ENCODE measurements around the gene GAREM1.

Gene GAREM1

GRCh38 chr18:32460171-32460731 lies 10.4 kb downstream of the GAREM1 start:
- no peak overlapping the region for H3K9ac ChIP-seq (ENCODE audit: low read depth in 1 of 2, low read length in 2 of 2)
- no peak overlapping the region for H3K4me3 ChIP-seq (ENCODE audit: low read depth in 1 of 2, low read length in 2 of 2)
- peak overlapping the region; percentile 30 for H3K27ac ChIP-seq (ENCODE audit: low read depth, low read length)
- H3K36me3 ChIP-seq (ENCODE audit: control insufficient read depth in 1 of 2, insufficient read depth in 2 of 2, low read length in 2 of 2): no peaks in the 10 kb centered on the region
- no peaks in the 10 kb centered on the region for H3K9me3 ChIP-seq (ENCODE audit: control insufficient read depth in 1 of 2, low read length in 2 of 2)
- H3K4me1 ChIP-seq (ENCODE audit: control insufficient read depth in 1 of 2, insufficient read depth in 2 of 2, low read length in 2 of 2): peaks cover 0 to 7% of the 10 kb centered on the region in 2 donors
- H3K27me3 ChIP-seq (ENCODE audit: control insufficient read depth in 1 of 2, insufficient read depth in 2 of 2, low read length in 2 of 2): no peaks in the 10 kb centered on the region

- H3K4me1 ChIP-seq (ENCODE audit: control insufficient read depth in 1 of 2, insufficient read depth in 2 of 2, low read length in 2 of 2): peaks cover 0 to 7% of the 10 kb centered on the region in 2 donors
- no peaks in the 10 kb centered on the region for H3K27me3 ChIP-seq (ENCODE audit: control insufficient read depth in 1 of 2, insufficient read depth in 2 of 2, low read length in 2 of 2)
- no peak overlapping the region for H3K4me3 ChIP-seq (ENCODE audit: low read depth in 1 of 2, low read length in 2 of 2)
- no peaks in the 10 kb centered on the region for H3K9me3 ChIP-seq (ENCODE audit: control insufficient read depth in 1 of 2, low read length in 2 of 2)
- H3K36me3 ChIP-seq (ENCODE audit: control insufficient read depth in 1 of 2, insufficient read depth in 2 of 2, low read length in 2 of 2): no peaks in the 10 kb centered on the region
- H3K9ac ChIP-seq (ENCODE audit: low read depth in 1 of 2, low read length in 2 of 2): no peak overlapping the region
- H3K27ac ChIP-seq (ENCODE audit: low read depth, low read length): no peak overlapping the region
Observed at GRCh38 chr18:32459361-32460101, 11.2 kb downstream of the GAREM1 start.

- H3K9ac ChIP-seq (ENCODE audit: low read depth in 1 of 2, low read length in 2 of 2): no peak overlapping the region
- H3K36me3 ChIP-seq (ENCODE audit: control insufficient read depth in 1 of 2, insufficient read depth in 2 of 2, low read length in 2 of 2): no peaks in the 10 kb centered on the region
- H3K4me3 ChIP-seq (ENCODE audit: low read depth in 1 of 2, low read length in 2 of 2): no peak overlapping the region
- H3K27me3 ChIP-seq (ENCODE audit: control insufficient read depth in 1 of 2, insufficient read depth in 2 of 2, low read length in 2 of 2): no peaks in the 10 kb centered on the region
- peaks cover 0 to 7% of the 10 kb centered on the region in 2 donors for H3K4me1 ChIP-seq (ENCODE audit: control insufficient read depth in 1 of 2, insufficient read depth in 2 of 2, low read length in 2 of 2)
- no peaks in the 10 kb centered on the region for H3K9me3 ChIP-seq (ENCODE audit: control insufficient read depth in 1 of 2, low read length in 2 of 2)
- no peak overlapping the region for H3K27ac ChIP-seq (ENCODE audit: low read depth, low read length)
Observed at GRCh38 chr18:32455361-32455760, 15.3 kb downstream of the GAREM1 start.

DNA sequence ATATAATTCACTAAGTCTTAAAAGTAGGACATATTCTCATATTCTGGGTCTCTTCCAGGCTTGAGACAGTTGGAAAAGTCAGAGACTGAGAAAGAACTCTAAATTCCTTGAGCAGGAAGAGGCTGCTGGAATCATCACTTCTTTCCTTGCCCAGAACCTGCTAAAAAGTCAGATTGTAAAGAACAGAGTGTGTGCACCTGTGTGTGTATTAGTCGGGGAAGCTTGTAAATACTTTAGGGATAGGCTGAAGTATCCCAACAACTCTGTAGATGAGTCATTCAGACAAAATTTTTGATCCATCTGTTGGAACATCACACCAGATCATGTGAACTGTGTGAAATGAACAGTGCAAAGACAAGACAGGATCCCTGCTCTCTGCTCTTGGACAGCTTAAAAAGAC lies 16.1 kb downstream of the GAREM1 start:
- H3K9me3 ChIP-seq (ENCODE audit: control insufficient read depth in 1 of 2, low read length in 2 of 2): no peaks in the 10 kb centered on the region
- no peak overlapping the region for H3K9ac ChIP-seq (ENCODE audit: low read depth in 1 of 2, low read length in 2 of 2)
- H3K27ac ChIP-seq (ENCODE audit: low read depth, low read length): no peak overlapping the region
- no peak overlapping the region for H3K4me3 ChIP-seq (ENCODE audit: low read depth in 1 of 2, low read length in 2 of 2)
- peaks cover 0 to 8% of the 10 kb centered on the region in 2 donors for H3K4me1 ChIP-seq (ENCODE audit: control insufficient read depth in 1 of 2, insufficient read depth in 2 of 2, low read length in 2 of 2)
- no peaks in the 10 kb centered on the region for H3K36me3 ChIP-seq (ENCODE audit: control insufficient read depth in 1 of 2, insufficient read depth in 2 of 2, low read length in 2 of 2)
- H3K27me3 ChIP-seq (ENCODE audit: control insufficient read depth in 1 of 2, insufficient read depth in 2 of 2, low read length in 2 of 2): no peaks in the 10 kb centered on the region

GRCh38 chr18:32450874-32451273 lies 19.8 kb downstream of the GAREM1 start:
- Histone ChIP-seq H3K9ac (ENCODE audit: low read depth in 1 of 2, low read length in 2 of 2) (no peak overlapping the region), H3K27ac (ENCODE audit: low read depth, low read length) (no peak overlapping the region), H3K27me3 (ENCODE audit: control insufficient read depth in 1 of 2, insufficient read depth in 2 of 2, low read length in 2 of 2) (no peaks in the 10 kb centered on the region), H3K9me3 (ENCODE audit: control insufficient read depth in 1 of 2, low read length in 2 of 2) (no peaks in the 10 kb centered on the region), H3K4me3 (ENCODE audit: low read depth in 1 of 2, low read length in 2 of 2) (no peak overlapping the region), H3K4me1 (ENCODE audit: control insufficient read depth in 1 of 2, insufficient read depth in 2 of 2, low read length in 2 of 2) (peaks cover 0 to 8% of the 10 kb centered on the region in 2 donors), H3K36me3 (ENCODE audit: control insufficient read depth in 1 of 2, insufficient read depth in 2 of 2, low read length in 2 of 2) (no peaks in the 10 kb centered on the region)

DNA sequence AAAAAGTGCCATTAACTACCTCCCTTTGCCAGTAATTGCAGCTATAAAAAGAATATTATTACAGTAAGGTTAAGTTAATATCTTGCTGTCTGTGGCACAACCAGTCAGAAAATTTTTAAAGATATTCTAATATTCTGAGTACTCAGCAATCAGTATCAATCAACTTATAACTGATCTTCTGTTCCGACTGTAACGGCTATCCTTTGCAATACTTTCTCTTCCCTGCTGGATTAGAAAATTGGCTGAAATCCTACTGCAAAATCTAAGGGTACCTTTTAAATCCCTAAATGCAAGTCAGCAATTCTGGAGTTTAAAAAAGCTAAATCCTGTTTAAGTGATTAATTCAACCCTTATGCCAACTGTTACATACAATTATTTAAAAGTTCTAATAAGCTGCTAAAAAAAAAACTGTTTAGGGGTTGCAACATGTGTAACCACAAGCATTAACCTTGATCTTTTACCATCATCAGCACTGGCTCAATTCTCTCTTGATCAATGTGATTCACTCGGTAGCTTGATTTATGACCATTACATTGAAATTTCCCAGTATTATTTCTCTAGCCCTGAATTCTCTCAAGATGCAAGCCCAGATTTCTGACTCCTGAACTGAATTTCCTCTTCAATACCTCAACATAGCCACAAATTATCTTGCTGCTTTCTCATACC lies 20.5 kb downstream of the GAREM1 start:
- Histone ChIP-seq H3K4me1 (ENCODE audit: control insufficient read depth in 1 of 2, insufficient read depth in 2 of 2, low read length in 2 of 2) (peaks cover 0 to 8% of the 10 kb centered on the region in 2 donors), H3K4me3 (ENCODE audit: low read depth in 1 of 2, low read length in 2 of 2) (no peak overlapping the region), H3K9ac (ENCODE audit: low read depth in 1 of 2, low read length in 2 of 2) (no peak overlapping the region), H3K9me3 (ENCODE audit: control insufficient read depth in 1 of 2, low read length in 2 of 2) (no peaks in the 10 kb centered on the region), H3K36me3 (ENCODE audit: control insufficient read depth in 1 of 2, insufficient read depth in 2 of 2, low read length in 2 of 2) (no peaks in the 10 kb centered on the region), H3K27me3 (ENCODE audit: control insufficient read depth in 1 of 2, insufficient read depth in 2 of 2, low read length in 2 of 2) (no peaks in the 10 kb centered on the region), H3K27ac (ENCODE audit: low read depth, low read length) (no peak overlapping the region)

DNA sequence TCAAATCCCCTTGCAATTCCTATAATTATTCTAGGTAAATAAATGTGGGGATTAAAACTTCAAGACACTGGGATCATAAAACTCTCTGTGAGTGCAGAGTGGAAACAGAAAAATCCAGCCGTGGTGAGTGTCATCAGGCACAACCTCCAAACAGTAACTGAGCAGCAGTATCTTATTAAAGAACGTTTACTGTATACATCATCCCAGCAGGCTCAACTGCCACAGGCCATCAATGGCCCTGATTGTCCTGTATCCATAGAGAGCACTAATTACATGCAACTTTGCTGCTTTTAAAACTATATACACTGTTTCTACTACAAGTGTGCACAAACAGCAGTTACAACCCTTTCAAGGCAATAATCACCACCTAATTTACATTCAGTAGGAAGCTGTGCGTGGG lies 23.9 kb downstream of the GAREM1 start:
- peaks cover 0 to 8% of the 10 kb centered on the region in 2 donors for H3K4me1 ChIP-seq (ENCODE audit: control insufficient read depth in 1 of 2, insufficient read depth in 2 of 2, low read length in 2 of 2)
- H3K9me3 ChIP-seq (ENCODE audit: control insufficient read depth in 1 of 2, low read length in 2 of 2): no peaks in the 10 kb centered on the region
- H3K9ac ChIP-seq (ENCODE audit: low read depth in 1 of 2, low read length in 2 of 2): no peak overlapping the region
- no peaks in the 10 kb centered on the region for H3K36me3 ChIP-seq (ENCODE audit: control insufficient read depth in 1 of 2, insufficient read depth in 2 of 2, low read length in 2 of 2)
- H3K27ac ChIP-seq (ENCODE audit: low read depth, low read length): no peak overlapping the region
- H3K27me3 ChIP-seq (ENCODE audit: control insufficient read depth in 1 of 2, insufficient read depth in 2 of 2, low read length in 2 of 2): no peaks in the 10 kb centered on the region
- no peak overlapping the region for H3K4me3 ChIP-seq (ENCODE audit: low read depth in 1 of 2, low read length in 2 of 2)

- H3K9me3 ChIP-seq (ENCODE audit: control insufficient read depth in 1 of 2, low read length in 2 of 2): no peaks in the 10 kb centered on the region
- no peak overlapping the region for H3K9ac ChIP-seq (ENCODE audit: low read depth in 1 of 2, low read length in 2 of 2)
- no peak overlapping the region for H3K4me3 ChIP-seq (ENCODE audit: low read depth in 1 of 2, low read length in 2 of 2)
- H3K4me1 ChIP-seq (ENCODE audit: control insufficient read depth in 1 of 2, insufficient read depth in 2 of 2, low read length in 2 of 2): peaks cover 0 to 8% of the 10 kb centered on the region in 2 donors
- H3K36me3 ChIP-seq (ENCODE audit: control insufficient read depth in 1 of 2, insufficient read depth in 2 of 2, low read length in 2 of 2): no peaks in the 10 kb centered on the region
- no peaks in the 10 kb centered on the region for H3K27me3 ChIP-seq (ENCODE audit: control insufficient read depth in 1 of 2, insufficient read depth in 2 of 2, low read length in 2 of 2)
- no peak overlapping the region for H3K27ac ChIP-seq (ENCODE audit: low read depth, low read length)
Observed at GRCh38 chr18:32445846-32446245, 24.8 kb downstream of the GAREM1 start.

GRCh38 chr18:32443706-32444215 lies 26.9 kb downstream of the GAREM1 start:
- Histone ChIP-seq H3K9me3 (ENCODE audit: control insufficient read depth in 1 of 2, low read length in 2 of 2) (no peaks in the 10 kb centered on the region), H3K36me3 (ENCODE audit: control insufficient read depth in 1 of 2, insufficient read depth in 2 of 2, low read length in 2 of 2) (no peaks in the 10 kb centered on the region), H3K4me1 (ENCODE audit: control insufficient read depth in 1 of 2, insufficient read depth in 2 of 2, low read length in 2 of 2) (peaks cover 0 to 4% of the 10 kb centered on the region in 2 donors), H3K4me3 (ENCODE audit: low read depth in 1 of 2, low read length in 2 of 2) (no peak overlapping the region), H3K9ac (ENCODE audit: low read depth in 1 of 2, low read length in 2 of 2) (no peak overlapping the region), H3K27me3 (ENCODE audit: control insufficient read depth in 1 of 2, insufficient read depth in 2 of 2, low read length in 2 of 2) (no peaks in the 10 kb centered on the region), H3K27ac (ENCODE audit: low read depth, low read length) (no peak overlapping the region)

DNA sequence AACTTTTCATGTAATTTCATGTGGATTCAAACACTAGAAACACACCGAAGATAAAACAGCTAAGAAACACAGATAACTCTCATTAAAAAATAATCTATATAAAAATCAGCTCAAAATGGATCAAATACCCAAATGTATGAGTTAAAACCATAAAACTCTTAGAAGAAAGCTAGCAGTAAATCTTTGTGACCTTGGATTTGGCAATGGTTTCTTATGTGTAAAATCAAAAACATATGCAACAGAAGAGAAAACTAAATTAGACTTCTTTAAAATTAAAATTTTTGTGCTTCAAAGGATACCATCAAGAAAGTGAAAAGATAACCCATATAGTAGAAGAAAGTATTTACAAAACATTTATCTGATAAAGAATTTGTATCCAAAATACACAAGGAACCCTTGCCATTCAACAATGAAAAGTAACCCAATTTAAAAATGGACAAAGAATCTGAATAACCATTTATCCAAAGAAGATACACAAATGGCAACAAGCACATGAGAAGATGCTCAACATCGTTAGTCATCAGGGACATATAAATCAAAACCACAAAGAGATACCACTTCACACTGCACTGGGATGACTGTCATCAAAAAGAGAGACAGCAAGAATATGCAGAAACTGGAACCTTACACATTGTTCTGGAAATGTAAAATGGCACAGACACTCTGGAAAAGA lies 27.5 kb downstream of the GAREM1 start:
- Histone ChIP-seq H3K4me3 (ENCODE audit: low read depth in 1 of 2, low read length in 2 of 2) (no peak overlapping the region), H3K4me1 (ENCODE audit: control insufficient read depth in 1 of 2, insufficient read depth in 2 of 2, low read length in 2 of 2) (peaks cover 2 to 5% of the 10 kb centered on the region in 2 donors), H3K27ac (ENCODE audit: low read depth, low read length) (no peak overlapping the region)

More for the DNA sequence above, 27.5 kb downstream of the GAREM1 start:
- no peaks in the 10 kb centered on the region for H3K27me3 ChIP-seq (ENCODE audit: control insufficient read depth in 1 of 2, insufficient read depth in 2 of 2, low read length in 2 of 2)
- H3K36me3 ChIP-seq (ENCODE audit: control insufficient read depth in 1 of 2, insufficient read depth in 2 of 2, low read length in 2 of 2): no peaks in the 10 kb centered on the region
- H3K9me3 ChIP-seq (ENCODE audit: control insufficient read depth in 1 of 2, low read length in 2 of 2): no peaks in the 10 kb centered on the region
- H3K9ac ChIP-seq (ENCODE audit: low read depth in 1 of 2, low read length in 2 of 2): no peak overlapping the region

Data from duodenal mucosa (tissue), 2 donors.